Measurements from ENCODE around the gene SUGP1.

The SUGP1 gene

DNA sequence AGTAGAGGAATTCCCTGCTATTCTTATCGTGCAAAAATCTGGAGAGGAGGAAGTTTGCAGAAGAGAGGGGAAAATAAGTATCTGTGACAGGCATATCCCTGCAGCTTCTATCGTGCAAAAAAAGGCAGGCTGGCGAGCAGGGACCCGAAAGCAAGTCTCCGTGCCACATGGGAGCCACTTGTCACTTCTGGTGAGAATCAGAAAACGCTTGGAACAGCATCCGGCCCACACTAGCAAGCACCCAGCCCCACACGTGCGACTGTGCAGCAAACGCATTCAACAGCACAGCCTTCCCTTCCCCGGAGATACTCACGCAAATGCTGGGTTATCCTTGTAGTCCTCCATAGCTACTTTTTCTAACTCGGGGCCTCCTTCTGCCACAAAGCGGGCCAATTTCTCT lies 16.9 kb downstream of the SUGP1 start:
- DNase-seq (ENCODE audit: low spot score) = no peak

DNA sequence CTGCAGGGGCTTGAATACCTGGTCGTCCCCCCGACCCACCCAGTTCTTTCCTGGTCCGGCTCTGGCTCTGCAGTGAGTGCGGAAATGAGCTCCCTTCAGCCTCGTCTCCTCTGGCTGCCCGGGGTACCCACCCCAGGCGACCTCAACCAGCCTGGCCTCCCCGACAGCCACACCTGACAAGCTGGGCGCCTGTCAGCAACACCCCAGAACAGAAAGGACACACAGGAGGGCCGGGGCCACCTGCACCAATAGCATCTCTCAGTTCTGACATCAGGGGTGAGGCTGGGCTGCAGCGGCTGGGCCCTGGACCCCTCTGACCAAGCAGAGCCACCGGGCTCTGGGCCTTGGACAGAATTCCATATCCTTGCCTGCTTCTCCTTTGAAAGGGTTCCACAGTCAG lies 19.7 kb downstream of the SUGP1 start:
- DNase-seq (ENCODE audit: low spot score) = peak; percentile 7

DNA sequence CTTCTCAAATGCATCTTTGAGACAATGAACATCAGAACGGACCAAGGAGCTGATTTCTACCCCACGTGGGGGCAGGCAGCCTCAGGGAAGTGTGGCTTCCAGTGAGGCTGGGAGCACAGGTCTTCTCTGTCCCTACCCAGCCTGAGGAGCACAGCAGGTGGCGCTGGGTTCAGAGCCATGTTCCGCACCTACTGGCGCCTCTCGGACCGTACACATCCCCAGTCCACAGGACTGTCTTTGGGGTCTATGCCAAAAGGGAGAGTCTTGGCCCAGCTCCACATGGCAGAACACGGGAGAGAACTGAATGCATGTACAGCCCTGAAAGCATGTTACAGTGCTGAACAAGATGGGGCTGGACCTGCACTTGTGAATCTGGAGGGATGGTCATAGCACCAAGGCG lies 22.6 kb downstream of the SUGP1 start:
- DNase-seq (ENCODE audit: low spot score) = no peak

DNA sequence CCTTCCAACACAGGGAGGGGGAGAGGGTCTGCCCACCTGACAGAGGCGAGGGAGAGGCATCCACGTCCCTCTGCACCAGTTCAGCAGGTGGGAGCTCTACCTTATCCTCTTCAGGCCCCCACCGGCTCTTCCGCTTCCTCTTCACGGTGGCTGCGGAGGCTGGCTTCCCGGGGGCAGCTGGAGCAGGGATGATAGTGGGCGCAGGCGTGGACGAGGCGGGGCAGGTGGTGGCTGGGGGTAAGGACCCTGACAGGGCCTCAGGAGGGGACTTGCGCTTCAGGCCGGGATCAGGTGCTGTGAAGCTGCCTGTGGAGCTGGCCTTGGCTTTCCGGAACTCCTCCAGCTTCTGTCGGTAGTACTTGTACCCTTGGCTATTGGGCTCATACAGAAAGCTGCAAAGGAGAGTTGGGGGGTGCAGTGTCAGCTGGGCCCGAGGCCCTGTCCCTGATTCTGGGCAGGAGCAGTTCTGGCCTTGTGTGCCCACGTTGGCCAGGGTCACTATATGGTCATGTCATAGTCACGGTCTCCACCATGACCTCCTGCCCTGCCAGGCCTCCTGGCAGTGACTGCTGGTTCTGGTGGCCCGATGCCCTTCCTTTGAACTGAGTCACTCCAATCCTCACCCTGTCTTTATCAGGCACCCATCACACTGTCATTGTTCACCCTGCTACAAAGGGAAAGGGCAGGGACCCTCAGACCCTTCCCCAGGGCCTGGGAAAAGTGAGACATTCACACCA lies 23.2 kb downstream of the SUGP1 start:
- DNase-seq (ENCODE audit: low spot score) = no peak

DNA sequence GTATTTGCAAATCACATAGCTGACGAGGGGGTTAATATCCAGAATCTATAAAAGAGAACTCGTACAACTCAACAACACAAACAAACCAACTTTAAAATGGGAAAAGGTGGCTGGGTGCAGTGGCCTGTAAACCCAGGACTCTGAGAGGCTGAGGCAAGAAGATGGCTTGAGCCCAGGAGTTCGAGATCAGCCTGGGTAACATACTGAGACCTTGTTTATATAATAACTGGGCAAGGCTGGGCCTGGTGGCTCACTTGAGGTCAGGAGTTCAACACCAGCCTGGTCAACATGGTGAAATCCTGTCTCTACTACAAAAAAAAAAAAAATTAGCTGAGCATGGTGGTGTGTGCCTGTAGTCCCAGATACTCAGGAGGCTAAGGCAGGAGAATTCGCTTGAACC lies 25.4 kb downstream of the SUGP1 start:
- no peak for DNase-seq (ENCODE audit: low spot score)

DNA sequence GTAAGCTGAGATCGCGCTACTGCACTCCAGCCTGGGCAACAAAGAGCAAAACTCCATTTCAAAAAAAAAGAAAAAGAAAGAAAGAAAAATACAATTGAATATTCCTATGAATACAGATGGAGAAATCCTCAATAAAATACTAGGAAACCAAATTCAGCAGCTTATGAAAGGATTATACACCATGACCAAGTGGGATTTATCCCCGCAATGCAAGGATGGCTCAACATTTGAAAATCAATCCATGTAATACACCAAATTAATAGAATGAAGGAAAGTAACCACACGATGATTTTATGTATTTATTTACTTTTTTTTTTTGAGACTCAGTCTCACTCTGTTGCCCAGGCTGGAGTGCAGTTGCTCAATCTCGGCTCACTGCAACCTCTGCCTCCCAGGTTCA lies 27.7 kb downstream of the SUGP1 start:
- no peak for DNase-seq (ENCODE audit: low spot score)

DNA sequence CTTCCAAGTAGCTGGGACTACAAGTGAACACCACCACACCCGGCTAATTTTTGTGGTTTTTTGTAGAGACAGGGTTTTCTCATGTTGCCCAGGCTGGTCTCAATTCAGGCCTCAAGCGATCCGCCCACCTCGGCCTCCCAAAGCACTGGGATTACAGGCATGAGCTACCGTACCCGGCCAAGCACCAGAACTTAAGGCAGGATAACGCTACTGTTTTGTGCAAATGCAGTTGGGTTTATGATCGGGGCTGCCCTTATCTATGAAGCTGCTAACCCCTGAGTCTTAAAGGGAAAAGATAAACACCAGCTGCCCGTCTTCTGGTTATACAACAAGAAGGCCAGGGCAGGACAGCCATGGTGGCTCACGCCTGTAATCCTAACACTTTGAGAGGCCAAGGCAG lies 34.6 kb downstream of the SUGP1 start:
- no peak for DNase-seq (ENCODE audit: low spot score)

DNA sequence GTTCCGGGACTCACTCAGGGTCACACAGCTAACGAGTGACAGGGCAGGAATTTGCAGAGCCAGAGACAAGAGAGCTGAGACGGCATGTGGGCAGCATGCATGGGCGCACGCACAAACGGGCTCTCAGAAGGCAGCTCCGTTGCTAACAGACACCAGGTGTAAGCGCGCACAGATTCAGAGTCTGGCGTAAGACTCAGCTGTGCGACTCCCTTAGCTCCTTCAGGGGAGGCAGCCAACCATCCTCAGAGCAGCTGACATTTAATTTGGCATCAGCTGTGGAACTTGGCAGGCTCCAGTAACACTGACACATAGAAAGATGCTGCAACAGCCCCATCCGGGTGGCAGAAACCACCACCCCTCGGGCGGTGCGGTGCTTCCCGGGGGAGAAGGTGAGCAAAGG lies 39.7 kb downstream of the SUGP1 start:
- DNase-seq (ENCODE audit: low spot score) = peak; percentile 65

DNA sequence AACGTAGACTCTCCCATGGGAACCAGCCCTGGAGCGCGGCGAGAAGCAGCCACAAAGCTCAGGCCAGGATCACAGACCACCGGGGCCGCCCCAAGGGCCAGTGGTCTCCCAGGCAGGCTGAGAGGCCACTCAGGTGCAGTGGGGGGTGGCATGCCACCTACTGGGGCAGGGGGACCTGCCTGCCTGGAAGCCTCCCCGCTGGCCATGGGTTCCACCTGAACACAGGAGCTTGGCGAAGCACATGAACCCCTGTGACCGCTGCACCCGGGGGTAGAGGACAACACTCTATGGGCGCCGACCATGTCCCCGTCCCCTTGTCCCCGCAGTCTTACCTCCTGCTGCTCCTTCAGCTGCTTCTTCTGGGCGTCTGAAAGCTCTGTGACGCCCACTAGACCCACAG lies 40.5 kb downstream of the SUGP1 start:
- DNase-seq (ENCODE audit: low spot score) = no peak

DNA sequence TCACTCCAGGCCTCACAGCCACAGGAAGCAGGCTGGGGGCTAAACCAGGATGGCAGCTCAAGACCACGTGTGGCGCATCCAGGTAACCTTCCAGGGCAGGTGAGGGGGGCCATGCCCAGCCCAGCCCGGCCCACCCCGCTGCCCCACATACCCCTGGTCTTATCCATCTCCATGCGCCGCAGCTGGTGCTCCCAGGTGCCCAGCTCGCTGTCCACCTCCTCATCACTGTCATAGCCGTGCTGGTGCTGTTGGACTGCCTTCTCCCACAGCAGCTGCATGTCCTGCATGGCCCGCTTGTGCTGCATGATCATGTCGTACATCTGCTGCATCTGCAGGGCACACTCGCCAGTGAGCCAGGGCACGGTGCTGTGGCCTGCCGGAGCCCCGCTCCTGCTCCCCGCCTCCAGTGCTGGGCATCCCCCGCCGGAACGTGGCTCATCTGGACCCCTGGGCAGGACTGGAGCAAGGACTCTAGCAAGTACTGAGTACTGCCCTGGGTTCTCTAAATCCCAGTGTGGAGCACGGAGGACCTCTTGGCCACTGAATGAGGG lies 41.2 kb downstream of the SUGP1 start:
- no peak for DNase-seq (ENCODE audit: low spot score)

DNA sequence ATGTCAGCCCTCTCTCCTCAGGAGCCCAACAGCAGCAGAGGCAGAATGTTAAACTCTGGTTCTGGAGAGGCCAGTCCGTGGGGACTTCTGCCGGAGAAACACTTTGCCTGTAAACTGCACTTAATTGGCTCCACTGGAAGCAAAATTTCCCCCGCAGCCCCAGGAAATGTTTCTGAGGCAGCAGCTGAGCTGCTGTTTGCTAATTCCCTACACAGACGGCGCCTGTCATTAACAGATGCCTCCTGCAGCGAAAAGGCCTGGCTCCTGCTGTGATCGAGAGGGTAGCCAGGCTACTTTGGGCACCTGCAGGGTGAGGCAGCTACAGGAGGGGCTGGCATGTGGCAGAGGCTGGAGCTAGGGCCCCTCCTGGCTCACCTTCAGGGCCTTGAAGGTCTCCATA lies 42.0 kb downstream of the SUGP1 start:
- no peak for DNase-seq (ENCODE audit: low spot score)

DNA sequence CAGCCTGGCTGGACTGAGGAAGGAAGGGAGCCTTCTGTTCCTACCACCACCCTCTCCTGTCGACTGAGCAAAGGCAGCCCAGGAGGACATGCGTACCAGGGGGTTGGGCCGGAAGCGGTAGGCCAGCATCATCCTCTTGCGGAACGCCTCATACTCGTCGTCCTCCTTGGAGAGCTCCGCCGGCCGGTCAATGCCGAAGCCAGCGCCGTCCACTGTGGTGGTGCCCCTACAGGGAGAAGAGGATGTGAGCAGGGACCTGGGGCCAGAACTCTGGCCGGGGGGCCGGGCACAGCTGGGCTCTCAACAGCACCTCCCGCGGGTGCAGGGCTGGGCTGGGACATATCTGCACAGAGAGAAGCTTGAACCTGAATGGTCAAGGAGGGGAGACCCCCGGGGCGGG lies 43.5 kb downstream of the SUGP1 start:
- DNase-seq (ENCODE audit: low spot score) = no peak

DNA sequence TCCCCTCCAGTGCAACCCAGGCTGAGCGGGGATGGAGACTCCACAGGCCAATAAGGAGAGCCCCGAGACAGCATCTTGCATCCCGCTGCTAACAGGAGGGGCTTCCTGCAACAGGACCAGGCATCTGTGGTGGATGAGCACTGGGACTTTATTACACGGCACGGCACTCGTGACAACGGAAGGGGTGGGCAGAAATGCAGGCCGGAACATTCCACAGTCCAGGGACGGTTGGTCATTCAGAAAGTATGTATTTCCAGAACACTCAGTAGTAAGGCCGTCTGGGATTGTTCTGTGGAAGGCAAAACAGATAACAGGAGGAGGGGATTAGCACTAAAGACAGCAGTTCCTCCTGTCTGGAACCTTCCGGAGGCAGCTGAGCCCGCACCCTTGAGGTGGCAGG lies 43.9 kb downstream of the SUGP1 start:
- DNase-seq (ENCODE audit: low spot score) = peak; percentile 47

DNA sequence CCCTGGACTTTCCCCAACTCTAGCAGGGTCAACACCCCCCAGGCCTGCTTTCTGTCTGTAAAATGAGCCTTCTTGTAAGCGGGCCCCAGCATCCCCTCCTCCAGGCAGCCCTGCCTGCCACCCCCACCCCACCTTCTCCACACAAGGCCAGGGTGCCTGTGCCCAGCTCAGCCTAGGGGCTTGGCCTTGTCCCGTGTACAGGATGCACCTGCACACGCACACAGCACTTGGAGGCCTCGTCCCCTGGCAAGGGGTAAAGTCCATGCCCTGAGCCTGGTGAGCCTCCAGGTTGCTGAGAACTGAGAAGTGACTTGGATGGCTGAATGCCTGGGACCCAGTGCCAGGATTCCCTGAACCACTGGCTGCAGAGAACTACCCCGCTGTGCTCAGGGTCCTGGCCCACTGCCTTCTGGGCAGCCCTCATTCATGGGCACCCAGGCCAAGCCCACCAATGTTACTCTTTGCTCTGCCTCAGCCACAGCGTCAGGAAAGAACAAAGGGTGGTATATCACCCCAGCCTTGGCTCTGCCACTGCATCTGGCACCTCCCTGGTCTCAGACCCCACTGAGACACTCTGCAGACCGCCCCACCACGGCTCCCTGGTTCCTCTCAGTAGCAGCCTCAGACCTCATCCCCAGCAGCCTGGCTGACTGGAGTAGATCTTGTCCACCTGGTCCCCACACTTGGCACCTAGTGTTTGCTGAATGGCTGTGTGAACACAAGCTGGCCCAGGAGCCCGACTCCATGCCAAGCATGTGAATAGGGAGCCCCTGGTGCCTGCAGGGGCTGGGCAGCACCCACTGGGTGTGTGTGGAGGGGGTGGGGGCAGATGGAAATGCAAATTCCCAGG lies 45.4 kb downstream of the SUGP1 start:
- no peak for DNase-seq (ENCODE audit: low spot score)

DNA sequence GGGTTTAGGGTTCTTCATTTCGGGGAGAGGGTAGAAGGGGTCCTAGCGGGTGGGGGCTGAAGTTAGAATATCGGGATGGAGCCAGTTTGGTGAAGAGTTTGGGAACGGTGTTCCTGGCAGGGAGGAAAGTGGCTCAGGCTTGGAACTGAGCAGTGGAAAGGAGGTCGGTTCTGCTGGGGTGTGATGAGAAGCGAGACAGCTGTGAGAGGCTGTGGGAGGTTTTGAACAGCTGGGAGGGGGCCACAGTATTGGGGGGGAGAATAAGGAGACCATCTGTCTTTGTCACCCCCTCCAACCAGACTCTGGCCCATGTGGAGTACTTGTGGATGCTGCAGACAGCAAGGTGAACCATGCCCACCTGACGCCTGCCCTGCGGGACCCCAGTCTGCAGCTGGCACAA lies 46.2 kb downstream of the SUGP1 start:
- no peak for DNase-seq (ENCODE audit: low spot score)

DNA sequence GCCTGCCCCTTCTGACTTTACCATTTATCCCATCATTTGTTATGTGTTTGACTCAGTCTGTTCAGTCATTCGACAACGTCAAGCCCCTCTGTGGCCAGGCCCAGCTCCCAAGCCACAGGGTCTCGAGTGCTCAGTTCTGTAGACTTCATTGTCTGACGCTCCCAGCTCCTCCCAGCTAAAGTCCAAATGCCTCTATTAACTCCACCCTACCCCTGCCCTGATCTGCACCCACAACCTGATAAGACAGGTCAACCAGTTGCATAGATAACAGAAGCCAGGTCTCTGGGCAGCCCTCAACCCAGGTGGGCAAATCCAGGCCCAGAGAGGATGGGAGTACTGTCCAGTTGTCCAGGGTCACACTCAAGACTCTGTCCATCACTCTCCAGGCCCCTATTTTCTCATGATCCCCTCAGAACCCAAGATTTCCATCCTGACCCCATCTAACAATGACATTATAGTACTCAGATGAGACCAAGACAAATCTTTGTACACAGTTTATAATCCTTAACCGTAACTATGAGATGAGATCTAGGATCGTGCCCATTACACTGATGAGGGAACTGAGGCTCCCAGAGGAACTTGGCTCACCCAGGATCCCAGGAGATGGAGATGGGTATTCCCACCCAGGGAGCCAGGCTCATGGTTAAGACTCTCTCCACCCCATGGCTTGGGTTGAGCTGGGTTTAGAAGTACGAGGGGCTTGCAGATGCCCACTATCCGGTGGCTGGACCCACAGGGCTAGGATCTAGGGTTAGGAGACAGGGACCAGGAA lies 48.3 kb downstream of the SUGP1 start:
- no peak for DNase-seq (ENCODE audit: low spot score)

DNA sequence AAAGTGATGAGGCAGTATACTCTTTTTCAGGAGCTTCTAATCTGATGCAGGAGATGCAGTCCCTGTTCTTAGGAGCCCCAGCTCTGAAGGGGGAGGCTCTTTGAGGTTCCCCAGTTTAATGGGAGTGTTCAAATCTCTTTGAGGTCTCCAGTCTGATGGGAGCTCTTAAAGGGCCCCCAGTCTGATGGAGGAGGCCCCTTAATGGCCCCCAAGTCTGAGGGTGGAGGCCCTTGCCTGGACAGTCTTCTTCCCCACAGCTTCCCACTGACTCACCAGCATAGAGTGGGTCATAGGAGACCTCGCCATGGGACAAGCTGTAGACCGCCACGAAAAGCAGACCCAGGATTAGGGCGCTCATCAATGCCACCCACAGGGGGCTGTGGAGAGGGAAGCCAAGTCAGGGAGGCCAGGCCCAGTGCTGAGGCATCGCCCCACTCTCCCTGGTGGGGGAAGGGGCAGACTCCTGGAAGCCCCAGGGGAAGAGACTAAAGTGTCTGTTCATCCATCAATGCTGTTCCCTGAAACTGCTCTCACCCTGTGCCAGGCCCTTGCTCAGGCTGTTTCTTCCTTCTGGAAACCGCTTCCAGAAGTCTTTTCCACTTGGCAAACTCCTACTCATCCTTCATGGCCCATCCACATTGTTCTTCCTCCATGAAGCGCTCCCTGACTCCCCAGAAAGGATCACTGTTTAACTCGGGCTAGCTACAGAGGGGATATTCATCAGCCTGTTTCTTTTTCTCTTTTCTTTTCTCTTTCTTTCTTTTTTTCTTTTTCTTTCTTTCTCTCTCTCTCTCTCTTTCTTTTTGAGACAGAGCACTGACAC lies 49.3 kb downstream of the SUGP1 start:
- no peak for DNase-seq (ENCODE audit: low spot score)

DNA sequence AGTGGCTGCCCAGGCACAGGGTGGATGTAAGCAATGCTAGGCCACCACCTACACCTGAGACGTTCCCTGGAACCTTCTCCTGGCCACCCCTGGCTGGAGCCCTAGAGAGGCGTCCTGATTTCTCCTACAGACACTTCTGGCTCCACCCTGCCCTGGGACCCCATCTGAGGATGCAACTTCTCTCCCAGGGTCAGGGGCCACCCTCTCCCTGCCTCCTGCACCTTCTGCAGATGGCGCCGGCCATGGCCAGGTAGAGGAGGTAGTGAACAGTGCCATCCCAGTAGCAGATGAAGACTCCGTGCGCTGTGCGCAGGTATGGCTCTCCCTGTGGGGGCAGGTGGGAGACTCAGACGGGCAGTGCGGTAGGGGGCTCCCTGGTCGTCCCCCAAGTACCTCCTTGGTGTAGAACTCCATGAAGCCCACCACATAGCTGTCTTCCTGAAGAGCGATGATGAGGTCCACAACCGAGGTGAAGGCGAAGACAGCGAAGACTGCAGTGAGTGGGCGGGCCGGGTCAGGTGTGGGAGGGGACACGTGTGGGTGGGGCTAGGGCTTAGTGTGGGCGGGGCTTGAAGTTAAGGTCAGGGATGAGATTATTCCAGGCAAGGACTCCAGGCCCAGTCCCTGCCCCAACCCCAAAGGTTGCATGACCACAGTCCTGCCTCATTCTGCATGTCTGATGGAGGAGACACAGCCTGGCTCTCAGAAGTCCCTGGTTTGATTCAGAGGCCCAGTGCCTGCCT lies 50.2 kb downstream of the SUGP1 start:
- no peak for DNase-seq (ENCODE audit: low spot score)

DNA sequence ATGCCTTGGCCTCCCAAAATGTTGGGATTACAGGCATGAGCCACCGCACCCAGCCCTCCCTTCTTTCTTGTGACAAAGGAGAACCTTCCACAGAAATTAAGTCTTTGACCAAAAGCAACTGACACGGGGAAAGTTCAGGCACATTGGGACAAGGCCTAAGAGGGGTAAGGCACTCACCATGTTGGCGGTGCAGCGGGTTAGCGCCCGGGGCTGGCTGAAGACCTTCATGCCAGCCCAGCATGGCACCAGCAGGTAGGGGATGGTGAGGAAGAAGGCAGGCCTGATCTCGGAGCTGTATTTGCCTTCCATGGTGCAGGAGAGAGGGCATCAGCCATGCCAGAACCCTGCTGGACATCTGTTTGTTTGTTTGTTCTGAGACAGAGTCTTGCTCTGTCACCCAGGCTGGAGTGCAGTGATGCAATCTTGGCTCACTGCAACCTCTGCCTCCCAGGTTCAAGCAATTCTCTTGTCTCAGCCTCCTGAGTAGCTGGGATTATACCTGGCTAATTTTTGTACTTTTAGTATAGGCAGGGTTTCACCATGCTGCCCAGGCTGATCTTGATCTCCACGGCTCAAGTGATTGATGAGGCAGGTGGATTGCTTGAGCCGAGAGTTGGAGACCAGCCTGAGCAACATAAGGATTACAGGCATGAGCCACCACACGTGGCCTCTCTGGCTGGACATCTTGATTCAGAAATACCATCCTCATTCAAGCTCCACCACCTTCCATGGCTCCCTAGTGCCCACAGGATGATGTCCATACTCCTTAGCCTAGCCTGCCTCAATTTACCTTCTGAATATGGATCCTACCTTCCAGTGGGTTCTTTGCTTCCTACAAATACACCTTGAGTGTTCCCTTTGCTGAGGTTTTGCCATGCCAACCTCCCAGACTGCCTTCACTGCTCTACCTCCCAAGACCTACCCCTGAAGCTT lies 51.6 kb downstream of the SUGP1 start:
- no peak for DNase-seq (ENCODE audit: low spot score)

DNA sequence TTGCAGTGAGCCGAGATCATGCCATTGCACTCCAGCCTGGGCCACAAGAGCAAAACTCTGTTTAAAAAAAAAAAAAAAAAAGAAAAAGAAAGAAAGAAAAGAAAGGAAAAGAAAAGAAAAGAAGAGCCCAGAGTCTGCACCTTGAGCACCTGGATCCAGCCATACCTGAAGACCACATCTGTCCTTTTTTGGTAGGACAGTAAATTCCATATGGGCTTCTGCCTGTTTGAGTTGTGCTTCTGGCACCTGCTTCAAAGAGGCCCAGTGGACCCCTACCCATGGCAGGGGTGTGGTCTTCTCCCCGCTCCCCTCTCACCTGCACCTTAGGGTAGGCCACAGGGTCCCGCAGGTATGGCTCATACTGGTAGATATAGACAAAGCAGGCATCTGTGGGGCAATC lies 53.0 kb downstream of the SUGP1 start:
- no peak for DNase-seq (ENCODE audit: low spot score)

Data from AG20443 (cell line).